HEK293T (cell line): ENCODE results near the gene EFNB2.

Experiments
- ARNT ChIP-seq: fragments of 450-650 bp; IDR thresholded peaks from 2 replicates; pipeline ENCODE4 v1.6.1; 2017; ENCODE audit warnings: mild to moderate bottlenecking
- BHLHE40 ChIP-seq: fragments of 450-650 bp; IDR thresholded peaks from 2 replicates; pipeline ENCODE4 v1.6.1; 2016; ENCODE audit warnings: mild to moderate bottlenecking, moderate library complexity, borderline replicate concordance
- ELF4 ChIP-seq: fragments of 450-650 bp; IDR thresholded peaks from 2 replicates; pipeline ENCODE4 v1.6.1; 2017; ENCODE audit warnings: antibody characterized with exemption
- FOXK2 ChIP-seq: fragments of 450-650 bp; IDR thresholded peaks from 2 replicates; pipeline ENCODE4 v1.6.1; 2016; ENCODE audit warnings: mild to moderate bottlenecking
- FOXM1 ChIP-seq: fragments of 450-650 bp; IDR thresholded peaks from 2 replicates; pipeline ENCODE4 v1.6.1; 2017; ENCODE audit warnings: mild to moderate bottlenecking, borderline replicate concordance
- NFRKB ChIP-seq: fragments of 450-650 bp; IDR thresholded peaks from 2 replicates; pipeline ENCODE4 v1.6.1; 2016; ENCODE audit warnings: mild to moderate bottlenecking, moderate library complexity
- PKNOX1 ChIP-seq: fragments of 450-650 bp; IDR thresholded peaks from 2 replicates; pipeline ENCODE4 v1.6.1; 2016
- SP1 ChIP-seq: fragments of 450-650 bp; IDR thresholded peaks from 2 replicates; pipeline ENCODE4 v1.6.1; 2017
- SUZ12 ChIP-seq: fragments of 450-650 bp; IDR thresholded peaks from 2 replicates; pipeline ENCODE4 v1.6.1; 2016; ENCODE audit warnings: mild to moderate bottlenecking
- ZNF384 ChIP-seq: fragments of 450-650 bp; IDR thresholded peaks from 2 replicates; pipeline ENCODE4 v1.6.1; 2016

- TF ChIP-seq SUZ12 = no peak
- no peak for TF ChIP-seq PKNOX1
- no peak for TF ChIP-seq BHLHE40
- no peak for TF ChIP-seq SP1
- no peak for TF ChIP-seq ZNF384
- TF ChIP-seq FOXM1 = no peak
- TF ChIP-seq NFRKB = no peak
- no peak for TF ChIP-seq ARNT
- no peak for TF ChIP-seq FOXK2
- TF ChIP-seq ELF4 = no peak
These were observed 16.9 kb downstream of the EFNB2 start for GRCh38 chr13:106518512-106518911.
